Measurements from ENCODE around the gene ZBTB8B. TPM values are rescaled to one million over a fixed set of nuclear protein-coding genes. Genes with fewer than 3 reads are reported as not detected.
A peak's percentile ranks its signal among the peaks of the same experiment; 100 is the strongest.
"Not testable (repeated sequence)": the region's sequence is repeated elsewhere in the genome, so short reads cannot be mapped to it uniquely, and the experiment has no call there.

Gene ZBTB8B
- total RNA-seq, 1 donor from 2014 or later = not detected

GRCh38 chr1:32454726-32455125, 10.1 kb upstream of the ZBTB8B start:
- Mint-ChIP-seq H3K4me1 (no peaks in the 10 kb centered on the region), H3K27me3 (peaks cover 10% of the 10 kb centered on the region), H3K9me3 (peaks cover 6% of the 10 kb centered on the region), H3K36me3 (ENCODE audit: low read depth) (no peaks in the 10 kb centered on the region), H3K4me3 (no peak overlapping the region), H3K27ac (no peak overlapping the region)
- intact Hi-C loops (cut with micrococcal nuclease) = no loop called here
- no peak for DNase-seq

- no peak overlapping the region for H3K4me3 Mint-ChIP-seq
- H3K27me3 Mint-ChIP-seq = peaks cover 7% of the 10 kb centered on the region
- H3K9me3 Mint-ChIP-seq = peaks cover 6% of the 10 kb centered on the region
- DNase-seq = no peak
- no peaks in the 10 kb centered on the region for H3K4me1 Mint-ChIP-seq
- no peaks in the 10 kb centered on the region for H3K36me3 Mint-ChIP-seq (ENCODE audit: low read depth)
- H3K27ac Mint-ChIP-seq = no peak overlapping the region
- intact Hi-C loops (cut with micrococcal nuclease) = no loop called here
Observed at GRCh38 chr1:32455958-32456357, 8.9 kb upstream of the ZBTB8B start.

- H3K4me1 Mint-ChIP-seq; H3K9me3 Mint-ChIP-seq; H3K27ac Mint-ChIP-seq; H3K36me3 Mint-ChIP-seq (ENCODE audit: low read depth); H3K4me3 Mint-ChIP-seq; DNase-seq; intact Hi-C loops (cut with micrococcal nuclease): not testable (repeated sequence)
- H3K27me3 Mint-ChIP-seq = peaks cover 28% of the 10 kb centered on the region
Observed at GRCh38 chr1:32458798-32459197, 6.1 kb upstream of the ZBTB8B start.

- H3K4me1 Mint-ChIP-seq = peaks cover 11% of the 10 kb centered on the region
- DNase-seq; H3K4me3 Mint-ChIP-seq; H3K36me3 Mint-ChIP-seq (ENCODE audit: low read depth); H3K27ac Mint-ChIP-seq; intact Hi-C loops (cut with micrococcal nuclease); H3K9me3 Mint-ChIP-seq: not testable (repeated sequence)
- H3K27me3 Mint-ChIP-seq = peaks cover 51% of the 10 kb centered on the region
Observed at GRCh38 chr1:32462977-32463376, 1.9 kb upstream of the ZBTB8B start.

- H3K9me3 Mint-ChIP-seq = peaks cover 2% of the 10 kb centered on the region
- H3K27me3 Mint-ChIP-seq = peaks cover 51% of the 10 kb centered on the region
- H3K36me3 Mint-ChIP-seq (ENCODE audit: low read depth) = peaks cover 2% of the 10 kb centered on the region
- H3K4me1 Mint-ChIP-seq = peaks cover 11% of the 10 kb centered on the region
- intact Hi-C loops (cut with micrococcal nuclease) = no loop called here
- H3K27ac Mint-ChIP-seq = no peak overlapping the region
- H3K4me3 Mint-ChIP-seq = peak overlapping the region; percentile 55
- DNase-seq = peak; percentile 55
Observed at GRCh38 chr1:32464191-32464715, 619 bp upstream of the ZBTB8B start.

- H3K27ac Mint-ChIP-seq = peak overlapping the region; percentile 45
- peaks cover 51% of the 10 kb centered on the region for H3K27me3 Mint-ChIP-seq
- H3K9me3 Mint-ChIP-seq = no peaks in the 10 kb centered on the region
- H3K36me3 Mint-ChIP-seq (ENCODE audit: low read depth) = peaks cover 2% of the 10 kb centered on the region
- peaks cover 11% of the 10 kb centered on the region for H3K4me1 Mint-ChIP-seq
- intact Hi-C loops (cut with micrococcal nuclease) = no loop called here
- H3K4me3 Mint-ChIP-seq = peak overlapping the region; percentile 46
- DNase-seq = no peak
Observed at GRCh38 chr1:32465578-32465933, 684 bp downstream of the ZBTB8B start.

- Mint-ChIP-seq H3K27me3 (peaks cover 50% of the 10 kb centered on the region), H3K4me1 (peaks cover 11% of the 10 kb centered on the region), H3K36me3 (ENCODE audit: low read depth) (peaks cover 2% of the 10 kb centered on the region), H3K27ac (no peak overlapping the region), H3K4me3 (no peak overlapping the region), H3K9me3 (no peaks in the 10 kb centered on the region)
- intact Hi-C loops (cut with micrococcal nuclease) = no loop called here
- DNase-seq = no peak
Observed at GRCh38 chr1:32466761-32467160, 1.9 kb downstream of the ZBTB8B start.

- intact Hi-C loops (cut with micrococcal nuclease) = no loop called here
- H3K36me3 Mint-ChIP-seq (ENCODE audit: low read depth) = peaks cover 2% of the 10 kb centered on the region
- H3K27ac Mint-ChIP-seq = no peak overlapping the region
- H3K27me3 Mint-ChIP-seq = peaks cover 39% of the 10 kb centered on the region
- no peaks in the 10 kb centered on the region for H3K9me3 Mint-ChIP-seq
- no peak overlapping the region for H3K4me3 Mint-ChIP-seq
- no peak for DNase-seq
- peaks cover 11% of the 10 kb centered on the region for H3K4me1 Mint-ChIP-seq
Observed at GRCh38 chr1:32468791-32469190, 3.9 kb downstream of the ZBTB8B start.

- intact Hi-C loops (cut with micrococcal nuclease) = no loop called here
- no peak overlapping the region for H3K4me3 Mint-ChIP-seq
- H3K9me3 Mint-ChIP-seq = no peaks in the 10 kb centered on the region
- H3K4me1 Mint-ChIP-seq = peaks cover 2% of the 10 kb centered on the region
- no peak for DNase-seq
- H3K27ac Mint-ChIP-seq = no peak overlapping the region
- peaks cover 26% of the 10 kb centered on the region for H3K27me3 Mint-ChIP-seq
- H3K36me3 Mint-ChIP-seq (ENCODE audit: low read depth) = peaks cover 2% of the 10 kb centered on the region
Observed at GRCh38 chr1:32470431-32470830, 5.6 kb downstream of the ZBTB8B start.

GRCh38 chr1:32470991-32471694, 6.3 kb downstream of the ZBTB8B start:
- H3K27me3 Mint-ChIP-seq = peaks cover 21% of the 10 kb centered on the region
- no peak overlapping the region for H3K4me3 Mint-ChIP-seq
- peak; percentile 59 for DNase-seq
- no peaks in the 10 kb centered on the region for H3K9me3 Mint-ChIP-seq
- H3K4me1 Mint-ChIP-seq = no peaks in the 10 kb centered on the region
- intact Hi-C loops (cut with micrococcal nuclease) = no loop called here
- no peak overlapping the region for H3K27ac Mint-ChIP-seq
- no peaks in the 10 kb centered on the region for H3K36me3 Mint-ChIP-seq (ENCODE audit: low read depth)

GRCh38 chr1:32471695-32472362, 7.0 kb downstream of the ZBTB8B start:
- Mint-ChIP-seq H3K27me3 (peaks cover 19% of the 10 kb centered on the region), H3K27ac (no peak overlapping the region), H3K4me1 (no peaks in the 10 kb centered on the region), H3K9me3 (no peaks in the 10 kb centered on the region), H3K4me3 (no peak overlapping the region), H3K36me3 (ENCODE audit: low read depth) (no peaks in the 10 kb centered on the region)
- intact Hi-C loops (cut with micrococcal nuclease) = no loop called here
- no peak for DNase-seq

GRCh38 chr1:32472966-32473365, 8.1 kb downstream of the ZBTB8B start:
- peaks cover 21% of the 10 kb centered on the region for H3K27me3 Mint-ChIP-seq
- H3K4me1 Mint-ChIP-seq; H3K4me3 Mint-ChIP-seq; H3K9me3 Mint-ChIP-seq; H3K27ac Mint-ChIP-seq; intact Hi-C loops (cut with micrococcal nuclease); H3K36me3 Mint-ChIP-seq (ENCODE audit: low read depth); DNase-seq: not testable (repeated sequence)

GRCh38 chr1:32474954-32475353, 10.1 kb downstream of the ZBTB8B start:
- H3K4me1 Mint-ChIP-seq = no peaks in the 10 kb centered on the region
- H3K9me3 Mint-ChIP-seq = no peaks in the 10 kb centered on the region

GRCh38 chr1:32480003-32480402, 15.1 kb downstream of the ZBTB8B start:
- Mint-ChIP-seq H3K4me3 (no peak overlapping the region), H3K4me1 (no peaks in the 10 kb centered on the region), H3K36me3 (ENCODE audit: low read depth) (no peaks in the 10 kb centered on the region), H3K9me3 (no peaks in the 10 kb centered on the region), H3K27ac (no peak overlapping the region), H3K27me3 (peaks cover 14% of the 10 kb centered on the region)
- DNase-seq = no peak
- intact Hi-C loops (cut with micrococcal nuclease) = no loop called here

More at GRCh38 chr1:32474954-32475353, 10.1 kb downstream of the ZBTB8B start:
- intact Hi-C loops (cut with micrococcal nuclease) = no loop called here
- peaks cover 18% of the 10 kb centered on the region for H3K27me3 Mint-ChIP-seq
- no peak overlapping the region for H3K27ac Mint-ChIP-seq
- no peaks in the 10 kb centered on the region for H3K36me3 Mint-ChIP-seq (ENCODE audit: low read depth)
- DNase-seq = no peak
- no peak overlapping the region for H3K4me3 Mint-ChIP-seq

Measured in activated CD4-positive, alpha-beta T cell treated with anti-CD3 and anti-CD28 coated beads, Interleukin-2, amount 10 ng/mL, durations not matched to agents 24 days and 14 days (primary cell).